Stimulated activated CD4-positive, alpha-beta T cell treated with anti-CD3 and anti-CD28 coated beads, Interleukin-2, amount 100 ng/mL, for 4 hours (primary cell): ENCODE results near the gene ANKRD33B.
"Not testable (repeated sequence)": the region's sequence is repeated elsewhere in the genome, so short reads cannot be mapped to it uniquely, and the experiment has no call there.

Experiments
- DNase-seq: peaks from one replicate; pipeline ENCODE4 v3.0.0-alpha.2; 2020; ENCODE audit warnings: low read depth

ANKRD33B gene

GRCh38 chr5:10637944-10638343, 74.1 kb downstream of the ANKRD33B start:
- no peak for DNase-seq

DNA sequence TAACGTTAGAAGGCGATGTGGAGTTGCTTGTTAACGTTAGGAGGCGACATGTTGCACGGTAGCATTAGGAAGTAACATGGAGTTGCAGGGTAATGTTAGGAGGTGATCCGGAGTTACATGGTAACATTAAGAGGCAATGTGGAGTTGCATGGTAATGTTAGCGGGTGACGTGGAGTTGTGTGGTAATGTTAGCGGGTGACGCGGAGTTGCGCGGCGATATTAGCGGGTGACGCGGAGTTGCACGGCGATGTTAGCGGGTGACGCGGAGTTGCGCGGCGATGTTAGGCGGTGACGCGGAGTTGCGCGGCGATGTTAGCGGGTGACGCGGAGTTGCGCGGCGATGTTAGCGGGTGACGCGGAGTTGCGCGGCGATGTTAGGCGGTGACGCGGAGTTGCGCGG, 74.9 kb downstream of the ANKRD33B start:
- not testable (repeated sequence) for DNase-seq

DNA sequence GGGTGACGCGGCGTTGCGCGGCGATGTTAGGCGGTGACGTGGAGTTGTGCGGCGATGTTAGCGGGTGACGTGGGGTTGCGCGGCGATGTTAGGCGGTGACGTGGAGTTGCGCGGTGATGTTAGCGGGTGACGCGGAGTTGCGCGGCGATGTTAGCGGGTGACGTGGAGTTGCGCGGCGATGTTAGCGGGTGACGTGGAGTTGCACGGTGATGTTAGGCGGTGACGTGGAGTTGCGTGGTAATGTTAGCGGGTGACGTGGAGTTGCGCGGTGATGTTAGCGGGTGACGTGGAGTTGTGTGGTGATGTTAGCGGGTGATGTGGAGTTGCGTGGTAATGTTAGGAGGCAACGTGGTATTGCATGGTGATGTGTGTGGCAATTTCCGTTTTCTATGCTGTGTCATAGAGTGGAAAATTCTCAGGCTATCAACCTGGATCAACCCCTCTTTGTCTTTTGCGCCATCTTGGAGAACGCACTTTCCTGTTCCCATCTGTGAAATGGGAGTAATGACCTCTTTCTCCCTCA, 76.0 kb downstream of the ANKRD33B start:
- no peak for DNase-seq

DNA sequence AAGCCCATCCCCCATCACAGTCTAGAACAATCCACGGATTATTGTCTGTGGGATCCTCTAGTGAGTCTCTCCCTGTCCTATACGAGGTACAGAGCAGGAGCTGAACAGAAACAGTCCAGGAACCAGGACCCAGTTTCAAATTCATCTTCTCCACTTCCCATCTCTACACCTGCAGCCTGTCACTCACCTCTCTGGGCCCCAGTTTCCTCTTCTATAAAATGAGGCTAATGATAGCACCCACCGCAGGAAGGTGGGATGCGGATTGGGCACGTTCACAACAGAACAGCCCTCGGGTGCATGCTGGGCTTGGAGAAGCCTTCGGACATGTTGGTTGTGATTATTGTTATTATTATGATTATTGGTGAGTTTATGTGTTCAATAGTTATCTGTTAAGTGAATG, 78.5 kb downstream of the ANKRD33B start:
- DNase-seq = no peak

DNA sequence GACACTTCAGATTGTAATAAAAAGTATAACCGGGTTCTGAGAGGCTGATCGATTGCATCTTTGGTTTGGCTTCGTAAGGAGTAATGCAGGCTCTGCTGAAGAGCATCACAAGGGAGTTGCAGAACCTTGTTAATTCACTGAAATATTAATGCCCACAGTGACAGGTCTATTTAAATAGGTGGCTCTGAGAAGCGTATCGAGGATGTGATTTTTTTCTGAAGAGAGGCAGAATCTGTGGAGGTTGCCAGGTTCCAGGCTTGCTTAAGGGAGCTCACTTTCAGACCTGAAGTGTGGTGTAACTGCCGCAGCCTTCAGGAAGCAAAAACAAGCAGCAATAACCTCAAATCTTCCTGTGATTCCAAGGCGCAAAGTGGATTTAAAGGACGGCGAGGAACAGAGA, 80.3 kb downstream of the ANKRD33B start:
- DNase-seq = no peak

- no peak for DNase-seq
Observed at GRCh38 chr5:10645146-10645545, 81.3 kb downstream of the ANKRD33B start.

DNA sequence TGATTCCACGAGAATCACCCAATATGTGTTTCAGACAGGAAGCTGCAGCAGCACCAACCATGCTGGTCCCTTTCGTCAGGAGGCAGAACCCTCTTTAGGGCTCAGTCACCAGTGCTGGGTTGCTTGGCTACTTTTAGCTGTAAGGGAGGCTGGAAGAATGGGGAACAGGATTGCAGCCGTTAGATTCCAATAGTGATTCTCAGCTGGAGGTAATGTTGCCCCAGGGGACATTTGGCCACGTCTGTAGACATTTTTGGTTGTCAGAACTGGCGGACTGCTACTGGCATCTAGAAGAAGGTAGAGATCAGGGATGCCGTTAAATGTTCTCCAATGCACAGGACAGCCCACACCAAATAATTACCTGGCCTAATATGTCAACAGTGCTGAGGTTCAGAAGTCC, 81.8 kb downstream of the ANKRD33B start:
- DNase-seq = no peak

DNA sequence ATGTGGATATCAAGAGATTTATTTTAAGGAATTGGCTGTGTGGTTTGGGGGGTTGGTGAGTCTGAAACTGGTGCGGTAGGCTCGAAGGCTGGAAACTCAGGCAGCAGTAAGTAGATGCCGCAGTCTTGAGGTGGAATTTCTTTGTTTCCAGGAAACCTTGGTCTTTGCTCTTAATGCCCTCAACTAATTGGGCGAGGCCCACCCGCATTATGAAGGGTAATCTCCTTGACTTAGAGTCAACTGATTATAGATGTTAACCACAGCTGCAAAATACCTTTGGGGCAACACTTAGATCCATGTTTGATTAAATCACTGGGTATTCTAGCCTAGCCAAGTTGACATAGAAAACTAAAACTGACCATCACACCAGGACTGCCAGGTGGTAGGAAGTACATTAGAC, 83.8 kb downstream of the ANKRD33B start:
- DNase-seq = no peak

DNA sequence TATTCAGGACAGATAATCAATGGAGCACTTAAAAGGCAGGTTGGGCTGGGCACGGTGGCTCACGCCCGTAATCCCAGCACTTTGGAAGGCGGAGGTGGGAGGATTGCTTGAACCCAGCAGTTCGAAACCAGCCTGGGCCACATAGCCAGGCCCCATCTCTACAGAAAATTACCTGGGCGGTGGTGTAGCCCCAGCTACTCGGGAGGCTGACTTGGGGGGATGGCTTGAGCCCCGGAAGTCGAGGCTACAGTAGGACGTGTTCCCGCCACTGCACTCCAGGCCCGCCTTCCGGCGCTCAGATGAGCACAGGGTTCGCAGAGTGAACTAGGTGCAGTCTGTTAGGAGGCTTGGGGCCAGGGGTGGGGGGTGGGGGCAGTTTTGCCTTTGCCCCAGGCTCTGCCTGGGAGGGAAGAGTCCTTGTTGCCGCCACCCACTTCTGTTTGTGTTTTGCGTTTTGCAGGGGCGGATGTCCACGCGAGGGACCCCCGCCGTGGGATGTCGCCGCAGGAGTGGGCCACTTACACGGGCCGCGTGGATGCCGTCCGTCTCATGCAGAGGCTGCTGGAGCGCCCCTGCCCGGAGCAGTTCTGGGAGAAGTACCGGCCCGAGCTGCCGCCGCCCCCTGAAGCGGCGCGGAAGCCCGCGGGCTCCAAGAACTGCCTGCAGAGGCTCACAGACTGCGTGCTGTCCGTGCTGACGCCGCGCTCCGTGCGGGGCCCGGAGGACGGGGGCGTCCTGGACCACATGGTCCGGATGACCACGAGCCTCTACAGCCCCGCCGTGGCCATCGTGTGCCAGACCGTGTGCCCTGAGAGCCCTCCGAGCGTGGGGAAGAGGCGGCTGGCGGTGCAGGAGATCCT, 85.2 kb downstream of the ANKRD33B start:
- no peak for DNase-seq

- DNase-seq = no peak
Observed at GRCh38 chr5:10649666-10650380, 86.0 kb downstream of the ANKRD33B start.

- DNase-seq = no peak
Observed at GRCh38 chr5:10652151-10652550, 88.3 kb downstream of the ANKRD33B start.

DNA sequence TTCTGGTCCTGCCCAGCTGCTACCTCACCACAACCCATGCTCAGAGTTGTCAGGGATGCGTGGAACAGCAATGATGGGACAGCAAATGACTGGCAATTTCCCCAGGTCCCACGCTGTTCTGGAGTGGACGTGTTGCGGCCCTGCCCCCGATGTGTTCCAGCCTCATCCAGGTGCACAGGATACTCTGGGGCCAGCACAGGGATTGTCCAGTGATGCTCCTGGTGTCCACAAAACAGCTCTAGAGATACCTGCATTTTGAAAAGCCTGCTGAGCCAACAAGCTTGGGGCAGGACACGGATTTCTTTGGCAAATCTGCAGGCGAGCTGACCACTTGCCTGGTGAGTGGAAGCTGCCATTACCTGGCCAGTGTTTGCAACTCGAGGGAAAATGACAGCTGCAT, 88.7 kb downstream of the ANKRD33B start:
- DNase-seq = no peak

- DNase-seq = no peak
Observed at GRCh38 chr5:10653043-10653442, 89.2 kb downstream of the ANKRD33B start.

DNA sequence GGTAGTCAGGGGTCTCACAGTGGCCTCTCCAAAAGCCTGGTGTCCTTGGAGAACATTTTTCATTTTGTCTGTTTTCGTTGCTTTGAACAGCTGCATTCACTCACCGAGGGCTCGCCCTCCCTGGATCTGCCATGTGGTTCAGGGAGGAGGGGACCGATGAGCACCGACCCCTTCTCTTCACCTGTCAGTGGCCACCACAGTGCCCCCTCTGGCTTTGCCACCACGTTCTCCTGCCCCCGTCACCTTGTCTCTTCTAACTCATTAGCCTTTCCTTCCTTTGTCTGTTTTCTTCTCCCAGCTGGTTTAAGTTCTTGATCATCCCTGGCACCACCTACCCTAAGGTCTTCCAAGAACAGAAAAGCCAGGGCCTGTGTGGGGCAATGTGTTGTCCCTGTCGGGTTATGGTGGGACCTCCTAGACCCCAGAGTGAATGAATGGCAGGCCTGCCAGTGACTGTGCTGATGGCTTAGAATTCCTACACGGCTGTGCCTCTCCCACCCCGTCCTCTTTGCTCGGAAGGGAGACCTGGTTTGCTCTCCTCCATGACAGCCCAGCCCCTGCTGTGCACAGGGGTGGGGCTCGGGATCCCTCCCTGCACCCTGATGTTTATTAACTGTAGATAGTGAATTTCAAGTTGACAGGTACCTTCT, 90.0 kb downstream of the ANKRD33B start:
- no peak for DNase-seq

DNA sequence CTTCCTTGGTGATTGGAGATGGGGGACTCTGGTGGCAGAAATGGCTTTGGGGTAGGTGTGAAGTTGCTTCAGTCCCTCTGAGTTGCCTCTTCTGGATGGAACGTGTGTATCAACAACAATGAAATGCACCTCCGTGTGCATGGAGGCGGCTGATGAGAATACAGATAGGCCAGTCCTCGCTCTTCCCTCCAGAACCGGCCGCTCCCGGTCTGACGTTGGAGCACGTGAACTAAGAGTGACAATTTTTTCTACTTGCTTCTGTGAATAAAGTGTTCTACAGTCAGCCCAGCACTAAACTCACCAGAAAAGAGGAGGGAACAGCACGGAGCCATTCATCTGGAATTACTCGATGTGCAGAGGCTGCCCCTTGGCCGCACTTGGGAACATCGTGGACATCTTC, 90.7 kb downstream of the ANKRD33B start:
- DNase-seq = no peak

GRCh38 chr5:10655161-10655971, 91.5 kb downstream of the ANKRD33B start:
- DNase-seq = no peak

DNA sequence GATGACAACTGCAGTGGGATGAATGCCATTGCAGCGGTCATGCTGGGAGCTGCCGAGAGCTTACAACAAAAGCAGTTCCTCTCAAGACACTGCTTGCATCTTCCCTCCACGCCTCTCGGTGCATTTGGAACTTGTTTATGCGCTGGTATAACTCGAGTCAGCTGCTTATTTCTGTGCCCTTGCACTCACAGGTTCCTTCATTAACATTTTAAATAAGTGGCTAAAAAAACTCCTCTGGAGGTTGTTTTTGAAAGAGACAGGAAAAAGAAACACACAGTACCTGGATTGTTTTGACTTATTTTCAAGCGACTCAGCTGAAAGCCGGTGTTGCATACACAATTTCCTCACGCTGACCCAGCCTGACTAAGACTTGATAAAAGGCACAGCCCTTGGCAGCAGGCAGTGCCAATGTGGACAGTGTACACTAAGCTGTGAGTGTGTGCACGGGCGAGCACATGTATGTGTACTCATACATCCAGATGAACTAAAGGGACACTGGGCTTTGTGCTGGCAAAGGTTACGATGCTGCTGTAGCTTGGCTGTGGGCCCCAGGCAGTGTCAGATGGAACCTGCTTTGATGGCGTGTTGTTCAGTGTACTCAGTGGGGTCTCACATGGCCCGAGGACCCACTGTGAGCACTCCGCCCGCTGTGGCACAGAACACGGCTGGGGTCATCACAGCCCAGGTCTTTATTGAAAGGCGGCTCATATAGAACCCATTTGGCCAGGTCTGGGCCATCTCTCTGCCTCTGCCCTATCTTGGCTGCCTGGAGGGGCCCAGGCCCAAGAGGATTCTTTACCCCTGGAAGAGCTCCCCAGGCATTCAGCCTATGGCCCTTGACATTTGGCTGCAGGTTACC, 92.3 kb downstream of the ANKRD33B start:
- DNase-seq = no peak

- DNase-seq = no peak
Observed at GRCh38 chr5:10658265-10658664, 94.4 kb downstream of the ANKRD33B start.

GRCh38 chr5:10660135-10660534, 96.3 kb downstream of the ANKRD33B start:
- DNase-seq = no peak

- DNase-seq = no peak
Observed at GRCh38 chr5:10660720-10661387, 97.0 kb downstream of the ANKRD33B start.
